ENCODE results near the gene KRTAP1-1.
"Not testable (repeated sequence)": the region's sequence is repeated elsewhere in the genome, so short reads cannot be mapped to it uniquely, and the experiment has no call there.

Gene KRTAP1-1

GRCh38 chr17:41040783-41041571 lies at the start of gene KRTAP1-1:
TSS of gene KRTAP1-1 (minus strand) at chr17:41041450. CDS start at chr17:41041397, 53 bp downstream.
- not testable (repeated sequence) for DNase-seq (ENCODE audit: low read depth in 2 of 2)

- DNase-seq (ENCODE audit: low read depth in 2 of 2): not testable (repeated sequence)
Observed at GRCh38 chr17:41088760-41089352, 47.6 kb upstream of the KRTAP1-1 start.

GRCh38 chr17:41084100-41084856 lies 43.0 kb upstream of the KRTAP1-1 start, which contains the start of gene KRTAP4-7:
TSS of gene KRTAP4-7 (plus strand) at chr17:41084150. CDS start at chr17:41084207, 57 bp downstream.
- DNase-seq (ENCODE audit: low read depth in 2 of 2): not testable (repeated sequence)

GRCh38 chr17:41083427-41083826 lies 42.2 kb upstream of the KRTAP1-1 start:
- not testable (repeated sequence) for DNase-seq (ENCODE audit: low read depth in 2 of 2)

- no peak for DNase-seq (ENCODE audit: low read depth in 2 of 2)
Observed at GRCh38 chr17:41082626-41083025, 41.4 kb upstream of the KRTAP1-1 start.

- DNase-seq (ENCODE audit: low read depth in 2 of 2): no peak
Observed at GRCh38 chr17:41076788-41077187, 35.5 kb upstream of the KRTAP1-1 start.

GRCh38 chr17:41073676-41074075 lies 32.4 kb upstream of the KRTAP1-1 start:
- DNase-seq (ENCODE audit: low read depth in 2 of 2): no peak

- DNase-seq (ENCODE audit: low read depth in 2 of 2): no peak
Observed at GRCh38 chr17:41071606-41072360, 30.5 kb upstream of the KRTAP1-1 start.

- DNase-seq (ENCODE audit: low read depth in 2 of 2): no peak
Observed at GRCh38 chr17:41069031-41069430, 27.8 kb upstream of the KRTAP1-1 start.

- DNase-seq (ENCODE audit: low read depth in 2 of 2): no peak
Observed at GRCh38 chr17:41067281-41067680, 26.0 kb upstream of the KRTAP1-1 start.

- DNase-seq (ENCODE audit: low read depth in 2 of 2): no peak
Observed at GRCh38 chr17:41065829-41066624, 24.8 kb upstream of the KRTAP1-1 start, which contains the start of gene KRTAP2-4. TSS of gene KRTAP2-4 (minus strand) at chr17:41065879. CDS start at chr17:41065845, 34 bp downstream.

GRCh38 chr17:41065016-41065689 lies 23.9 kb upstream of the KRTAP1-1 start:
- DNase-seq (ENCODE audit: low read depth in 2 of 2): not testable (repeated sequence)

- no peak for DNase-seq (ENCODE audit: low read depth in 2 of 2)
Observed at GRCh38 chr17:41064301-41064700, 23.1 kb upstream of the KRTAP1-1 start.

- no peak for DNase-seq (ENCODE audit: low read depth in 2 of 2)
Observed at GRCh38 chr17:41063449-41063848, 22.2 kb upstream of the KRTAP1-1 start.

GRCh38 chr17:41061964-41062363 lies 20.7 kb upstream of the KRTAP1-1 start:
- DNase-seq (ENCODE audit: low read depth in 2 of 2): no peak

- no peak for DNase-seq (ENCODE audit: low read depth in 2 of 2)
Observed at GRCh38 chr17:41060052-41060604, 18.9 kb upstream of the KRTAP1-1 start, which contains the start of gene KRTAP2-3. TSS of gene KRTAP2-3 (minus strand) at chr17:41060114. CDS start at chr17:41060050, 64 bp downstream.

GRCh38 chr17:41059276-41060051 lies 18.2 kb upstream of the KRTAP1-1 start:
- not testable (repeated sequence) for DNase-seq (ENCODE audit: low read depth in 2 of 2)

- no peak for DNase-seq (ENCODE audit: low read depth in 2 of 2)
Observed at GRCh38 chr17:41058741-41059140, 17.5 kb upstream of the KRTAP1-1 start.

- DNase-seq (ENCODE audit: low read depth in 2 of 2): no peak
Observed at GRCh38 chr17:41057547-41057946, 16.3 kb upstream of the KRTAP1-1 start.
